HTR-8/SVneo (cell line): Measurements from ENCODE around the gene SERPINA1.
"Not testable (repeated sequence)": the region's sequence is repeated elsewhere in the genome, so short reads cannot be mapped to it uniquely, and the experiment has no call there.

Source experiments
- DNase-seq: peaks from one replicate; pipeline ENCODE4 v3.0.0; 2011; ENCODE audit warnings: low spot score, mixed read lengths; ENCODE audit not compliant: insufficient read length
- FAIRE-seq: peaks from 2 replicates; lab custom pipeline; 2011; peaks lifted over from hg19 to GRCh38; lab: Jason Lieb, UNC

Gene SERPINA1

DNA sequence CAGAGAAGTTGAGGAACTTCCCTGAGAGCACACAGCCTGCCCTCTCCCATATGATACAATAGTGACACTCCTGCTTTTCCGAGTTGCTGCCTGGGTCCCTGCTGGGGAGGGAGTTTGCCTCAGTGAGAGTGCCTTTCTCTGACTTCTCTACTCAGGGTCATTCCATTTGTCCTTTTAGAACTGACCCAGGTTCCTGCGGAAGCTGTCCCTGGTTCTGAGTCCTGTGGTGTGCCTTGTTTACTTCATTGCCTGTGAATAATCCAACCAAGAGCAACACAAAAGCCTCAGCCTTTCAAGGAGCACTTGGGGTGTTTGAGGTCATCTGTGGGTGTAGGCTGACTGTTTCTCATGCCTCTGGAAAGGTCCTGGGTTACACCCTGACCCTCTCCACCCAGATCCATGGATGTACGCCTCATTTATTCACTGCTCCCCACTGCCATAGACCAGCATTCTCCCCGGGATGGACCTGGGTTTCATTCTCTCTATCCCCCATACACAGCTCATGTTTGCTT lies 13.6 kb downstream of the SERPINA1 start:
- FAIRE-seq: peak; percentile 71
- DNase-seq: no peak

DNA sequence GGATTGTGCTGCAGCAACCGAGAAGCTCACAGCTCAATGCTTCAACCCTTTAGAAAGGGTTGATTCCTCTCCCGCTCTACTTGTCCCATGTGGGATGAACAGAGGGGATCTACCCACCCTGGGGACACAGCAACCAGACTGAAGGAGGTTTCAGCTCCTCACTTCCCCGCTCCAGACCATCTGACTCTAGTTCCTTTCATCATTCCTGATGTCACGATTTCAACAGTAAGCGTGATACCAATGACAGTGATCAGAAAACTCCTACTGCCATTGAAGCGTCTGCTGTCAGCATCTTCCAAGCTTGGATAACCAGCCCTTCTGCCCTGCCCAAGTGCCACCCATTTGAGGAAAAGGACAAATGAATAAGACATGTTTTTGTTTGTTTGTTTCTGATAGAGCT lies 14.3 kb downstream of the SERPINA1 start:
- FAIRE-seq: peak; percentile 28
- no peak for DNase-seq

DNA sequence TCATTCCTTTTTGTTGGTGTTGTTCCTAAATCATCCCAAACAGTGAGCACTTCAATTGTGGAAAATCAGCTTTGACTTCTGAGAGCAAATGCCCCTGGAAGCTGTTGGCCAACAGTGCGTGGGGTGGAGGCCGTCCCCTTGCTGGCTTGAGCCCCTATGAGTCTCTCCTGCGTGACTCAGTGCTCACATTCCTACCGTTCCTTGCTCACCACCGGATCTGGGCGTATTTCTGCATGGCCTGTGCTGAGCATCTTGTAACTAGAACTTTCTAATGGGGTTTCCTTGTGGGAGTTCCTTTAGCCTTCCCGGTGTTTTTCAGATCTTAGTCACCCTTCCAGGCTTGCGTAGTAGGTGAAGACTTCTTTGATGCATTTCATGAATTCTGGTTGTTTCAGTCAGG lies 14.7 kb downstream of the SERPINA1 start:
- DNase-seq (peak; percentile 86), FAIRE-seq (peak; percentile 90)

- DNase-seq (no peak), FAIRE-seq (no peak)
Measured at GRCh38 chr14:94372021-94372605, 16.3 kb downstream of the SERPINA1 start.

GRCh38 chr14:94370524-94370910 lies 17.9 kb downstream of the SERPINA1 start:
- no peak for FAIRE-seq

DNA sequence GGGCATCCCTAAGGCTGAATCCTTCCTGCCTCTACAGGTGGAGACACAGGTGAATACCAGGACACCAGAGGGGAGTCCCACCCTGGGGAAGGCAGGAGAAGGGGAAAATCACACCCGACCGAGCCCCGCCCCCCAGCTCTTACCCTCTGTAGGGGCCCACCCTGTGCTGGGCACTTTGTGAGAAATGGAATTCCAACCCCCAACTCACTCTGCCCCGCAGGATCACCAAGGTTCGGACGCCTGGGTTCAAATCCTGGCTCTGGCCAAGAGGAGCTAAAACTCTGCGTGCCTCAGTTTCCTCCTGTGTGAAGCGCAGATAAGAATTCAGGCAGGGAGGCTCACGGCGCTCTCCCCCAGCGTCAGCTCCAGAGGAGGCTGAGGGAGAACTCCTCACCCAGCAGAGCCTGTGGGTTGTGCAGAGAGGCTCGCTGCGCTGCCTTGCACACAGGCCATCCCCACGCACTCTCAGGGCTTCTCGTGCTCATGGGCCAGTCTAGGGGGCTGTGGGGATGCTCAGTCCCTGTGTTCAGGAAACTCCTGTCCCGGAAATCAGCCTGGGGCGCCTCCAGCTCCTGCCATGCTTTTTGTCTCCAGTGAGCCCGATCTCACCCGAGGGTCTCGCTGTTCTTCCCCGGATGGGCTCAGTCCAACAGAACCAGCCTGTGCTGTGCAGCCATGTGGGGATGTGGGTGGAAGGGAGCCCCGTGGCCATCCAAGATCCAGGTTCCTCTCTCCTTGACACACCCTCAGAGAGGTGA lies 18.5 kb downstream of the SERPINA1 start:
- not testable (repeated sequence) for DNase-seq, FAIRE-seq

More at GRCh38 chr14:94370524-94370910, 17.9 kb downstream of the SERPINA1 start:
- no peak for DNase-seq

- no peak for DNase-seq
- FAIRE-seq: no peak
Measured at GRCh38 chr14:94368956-94369355, 19.4 kb downstream of the SERPINA1 start.

GRCh38 chr14:94368243-94368590 lies 20.2 kb downstream of the SERPINA1 start:
- FAIRE-seq (no peak), DNase-seq (no peak)

DNA sequence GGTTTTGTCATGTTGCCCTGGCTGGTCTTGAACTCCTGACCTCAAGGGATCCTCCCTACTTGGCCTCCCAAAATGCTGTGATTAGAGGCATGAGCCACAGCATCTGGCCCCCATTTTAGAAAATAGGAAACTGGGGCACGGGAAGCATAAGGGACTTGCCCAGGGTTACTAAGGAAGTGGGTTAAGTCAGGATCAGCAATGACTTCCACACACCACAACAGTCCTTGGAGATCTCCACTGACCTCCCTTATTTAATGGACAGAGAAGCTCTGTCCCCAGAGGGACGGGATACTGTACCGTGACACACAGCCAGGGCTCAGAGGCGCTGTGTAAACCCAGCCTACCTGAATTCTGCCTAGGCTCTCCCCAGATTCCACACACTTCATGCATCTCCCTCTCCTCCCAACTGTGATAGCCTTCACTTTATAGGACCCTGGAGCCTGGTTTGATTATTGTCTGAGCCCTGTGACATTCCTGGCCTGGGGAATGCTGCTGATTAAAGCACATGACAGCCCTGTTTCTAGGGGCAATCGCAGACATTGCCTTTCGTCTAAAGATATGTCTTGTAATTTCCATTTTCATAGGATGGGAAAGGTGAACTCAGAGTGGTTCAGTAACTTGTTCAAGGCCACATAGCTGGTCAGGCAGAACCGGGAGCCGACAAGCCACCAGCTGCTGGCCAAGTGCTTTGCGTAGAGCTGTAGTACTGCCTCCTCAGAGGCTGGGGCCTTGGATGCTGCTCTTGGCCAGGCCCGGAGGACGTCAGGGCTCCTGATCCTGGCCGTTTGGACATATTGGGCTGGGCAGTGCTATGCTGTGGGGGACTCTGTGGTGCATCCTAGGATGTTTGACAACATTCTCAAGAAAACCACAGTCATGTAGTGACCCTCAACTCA lies 20.8 kb downstream of the SERPINA1 start:
- DNase-seq: no peak
- FAIRE-seq: no peak

GRCh38 chr14:94366146-94366915 lies 22.1 kb downstream of the SERPINA1 start, which contains the start of gene SERPINA2:
Gene SERPINA2, minus strand, starts transcription at chr14:94366698.
- FAIRE-seq: no peak
- DNase-seq: no peak

DNA sequence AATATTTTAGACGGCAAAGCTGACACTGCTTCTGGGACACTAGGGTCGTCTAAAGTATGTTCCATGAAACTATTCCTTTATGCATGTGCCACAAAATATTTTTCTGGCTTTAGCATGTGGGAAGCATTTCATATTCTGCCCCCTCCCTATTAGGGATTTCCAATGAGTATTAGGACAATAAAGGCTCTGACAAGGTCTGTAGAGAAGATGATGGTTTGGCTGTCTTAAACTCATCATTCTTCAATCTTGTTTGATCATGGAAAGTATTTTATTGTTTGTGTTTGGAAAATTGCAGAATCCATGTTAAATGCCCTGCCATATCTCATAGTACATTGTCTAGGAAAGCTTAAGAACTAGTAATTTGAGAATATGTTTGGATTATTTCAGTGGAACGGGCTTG lies 22.8 kb downstream of the SERPINA1 start:
- FAIRE-seq (no peak), DNase-seq (no peak)

DNA sequence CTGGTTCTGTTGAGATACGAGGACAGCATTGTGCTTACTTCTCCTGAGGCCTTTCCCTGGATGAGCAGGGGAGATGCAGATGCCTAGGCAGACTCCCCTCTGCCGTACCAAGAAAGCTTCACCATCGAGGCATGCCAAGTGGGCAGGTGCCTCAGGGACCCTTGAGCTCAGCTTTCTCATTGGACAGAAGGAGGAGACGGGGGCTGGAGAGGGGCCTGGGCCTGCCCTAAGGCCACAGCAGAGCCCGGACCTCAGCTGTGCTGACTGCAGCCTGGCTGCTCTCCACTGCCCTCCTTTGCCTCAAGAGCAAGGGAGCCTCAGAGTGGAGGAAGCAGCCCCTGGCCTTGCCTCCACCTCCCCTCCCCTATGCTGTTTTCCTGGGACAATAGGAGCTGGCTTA lies 23.4 kb downstream of the SERPINA1 start:
- FAIRE-seq (no peak), DNase-seq (no peak)

DNA sequence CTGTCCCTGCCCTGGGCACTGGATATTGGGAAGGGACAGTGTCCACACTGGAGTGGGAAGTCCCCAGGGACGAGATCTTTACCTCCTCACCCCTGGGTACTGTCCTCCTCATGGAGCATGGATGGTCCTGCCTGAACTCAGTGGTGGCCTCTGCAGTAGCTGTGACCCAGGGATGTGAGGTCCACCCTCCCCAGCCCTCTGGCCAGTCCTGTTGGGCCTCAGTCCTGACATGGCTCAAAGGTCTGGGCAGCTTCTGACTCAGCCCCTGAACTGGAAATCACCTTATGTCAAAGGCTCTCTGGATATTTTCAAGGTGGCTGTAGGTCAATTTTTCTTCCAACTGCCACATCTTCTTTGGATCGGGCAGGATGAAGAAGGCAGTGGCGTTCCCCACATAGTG lies 24.4 kb downstream of the SERPINA1 start:
- DNase-seq (no peak), FAIRE-seq (no peak)

- FAIRE-seq (no peak), DNase-seq (no peak)
Measured at GRCh38 chr14:94363151-94363624, 25.2 kb downstream of the SERPINA1 start.

DNA sequence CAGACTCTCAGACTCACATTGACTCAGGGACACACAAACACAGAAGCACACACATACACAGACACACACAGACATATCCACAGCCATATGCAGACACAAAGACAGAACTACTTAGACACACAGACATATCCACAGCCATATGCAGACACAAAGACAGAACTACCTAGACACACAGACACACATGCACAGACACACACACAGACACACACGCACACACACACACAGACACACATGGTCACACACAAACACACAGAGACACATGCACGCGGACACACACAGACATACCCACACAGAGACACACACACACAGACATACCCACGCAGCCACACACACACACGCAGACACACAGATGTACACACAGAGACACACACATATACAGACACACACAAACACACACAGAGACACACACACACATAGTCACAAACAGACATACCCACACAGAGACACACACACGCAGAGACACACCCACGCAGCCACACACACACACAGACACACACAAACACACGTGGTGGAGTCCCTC lies 25.7 kb downstream of the SERPINA1 start:
- DNase-seq: no peak
- FAIRE-seq: peak; percentile 90

DNA sequence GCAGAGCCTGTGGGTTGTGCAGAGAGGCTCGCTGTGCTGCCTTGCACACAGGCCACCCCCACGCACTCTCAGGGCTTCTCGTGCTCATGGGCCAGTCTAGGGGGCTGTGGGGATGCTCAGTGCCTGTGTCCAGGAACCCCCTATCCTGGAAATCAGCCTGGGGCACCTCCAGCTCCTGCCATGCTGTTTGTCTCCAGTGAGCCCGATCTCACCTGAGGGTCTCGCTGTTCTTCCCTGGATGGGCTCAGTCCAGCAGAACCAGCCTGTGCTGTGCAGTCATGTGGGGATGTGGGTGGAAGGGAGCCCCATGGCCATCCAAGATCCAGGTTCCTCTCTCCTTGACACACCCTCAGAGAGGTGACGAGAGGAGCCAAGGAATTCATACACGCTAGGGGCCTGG lies 26.7 kb downstream of the SERPINA1 start:
- DNase-seq (no peak), FAIRE-seq (no peak)

DNA sequence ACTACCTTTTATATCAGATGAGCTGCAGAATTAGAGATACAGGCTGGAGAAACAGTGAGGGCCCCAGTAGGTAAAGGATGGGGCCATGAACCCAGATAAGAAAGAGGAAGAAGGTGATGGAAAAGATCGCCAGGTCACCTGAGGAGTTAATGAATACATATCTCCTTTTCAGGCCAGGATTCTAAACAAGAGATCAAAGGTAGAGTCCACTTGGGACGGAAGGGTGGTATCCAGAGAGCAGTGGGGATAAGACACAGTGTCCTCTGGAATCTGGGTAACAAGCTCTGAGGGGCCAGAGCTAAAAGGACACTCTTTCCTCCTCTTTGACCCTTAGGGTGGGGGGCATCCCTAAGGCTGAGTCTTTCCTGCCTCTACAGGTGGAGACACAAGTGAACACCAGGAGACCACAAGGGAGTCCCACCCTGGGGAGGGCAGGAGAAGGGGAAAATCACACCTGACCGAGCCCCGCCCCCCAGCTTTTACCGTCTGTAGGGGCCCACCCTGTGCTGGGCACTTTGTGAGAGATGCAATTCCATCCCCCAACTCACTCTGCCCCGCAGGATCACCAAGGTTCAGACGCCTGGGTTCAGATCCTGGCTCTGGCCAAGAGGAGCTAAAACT lies 27.3 kb downstream of the SERPINA1 start:
- FAIRE-seq: no peak

DNA sequence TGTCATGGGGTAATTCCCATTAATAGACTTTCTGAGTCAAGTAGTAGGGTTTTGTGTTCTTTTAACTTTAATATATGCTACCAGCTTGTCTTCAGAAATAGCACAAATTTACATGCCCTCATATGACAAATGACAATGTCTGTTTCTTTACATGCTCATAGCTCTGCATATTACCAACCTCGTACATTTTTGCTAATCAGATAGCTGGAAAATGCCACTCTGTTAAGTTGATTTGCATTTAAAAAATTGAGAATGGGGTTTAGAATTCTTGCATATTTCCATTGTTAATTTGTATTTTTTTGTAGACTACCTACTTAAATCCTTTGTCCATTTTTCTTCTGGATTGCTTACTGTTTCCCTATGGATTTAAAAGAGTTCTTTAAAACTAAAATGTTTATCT lies 31.2 kb downstream of the SERPINA1 start:
- FAIRE-seq: no peak

More for the DNA sequence above, 27.3 kb downstream of the SERPINA1 start:
- DNase-seq: no peak

GRCh38 chr14:94356379-94357056 lies 31.9 kb downstream of the SERPINA1 start:
- FAIRE-seq (no peak), DNase-seq (no peak)

More for the DNA sequence above, 31.2 kb downstream of the SERPINA1 start:
- DNase-seq: no peak
